HepG2 (cell line): Measurements from ENCODE around the gene FBXO24. TPM values are rescaled to one million over a fixed set of nuclear protein-coding genes. Genes with fewer than 3 reads are reported as not detected.

ENCODE experiments used
- AHDC1 ChIP-seq: sonication (generic); formaldehyde crosslinking; IDR thresholded peaks from 2 replicates; pipeline ENCODE4 v1.5.1; 2020; ENCODE audit warnings: mild to moderate bottlenecking, missing genetic modification reagents, borderline replicate concordance
- ARNT2 ChIP-seq: sonication (generic); formaldehyde crosslinking; IDR thresholded peaks from 2 replicates; pipeline ENCODE4 v1.8.0; 2022; ENCODE audit warnings: mild to moderate bottlenecking, low read depth, missing genetic modification reagents, moderate library complexity
- CBX2 ChIP-seq, 2 experiments: fragments of 200-600 bp in 1 of 2; sonication (generic); formaldehyde crosslinking in 1 of 2; IDR thresholded peaks; 2 replicates each; pipeline versions ENCODE4 v1.7.0 to v1.8.1; 2018 to 2022; ENCODE audit warnings: low read depth in 2 of 2, low read length in 1 of 2, mild to moderate bottlenecking in 1 of 2, missing genetic modification reagents in 1 of 2
- HMGA1 ChIP-seq: sonication (generic); formaldehyde crosslinking; conservative IDR thresholded peaks from 2 replicates; pipeline ENCODE4 v1.4.0; 2020; ENCODE audit warnings: missing genetic modification reagents
- KAT7 ChIP-seq: IDR thresholded peaks from 2 replicates; pipeline ENCODE4 v1.6.1; 2018; ENCODE audit warnings: borderline replicate concordance, missing compliant biosample characterization
- KDM3A ChIP-seq: IDR thresholded peaks from 2 replicates; pipeline ENCODE4 v1.6.1; 2018; ENCODE audit warnings: low read depth, missing compliant biosample characterization
- LBX2 ChIP-seq: sonication (generic); formaldehyde crosslinking; IDR thresholded peaks from 2 replicates; pipeline ENCODE4 v1.5.0; 2020; ENCODE audit warnings: missing genetic modification reagents, mild to moderate bottlenecking, borderline replicate concordance
- MIXL1 ChIP-seq: IDR thresholded peaks from 2 replicates; pipeline ENCODE4 v1.6.1; 2016
- MZF1 ChIP-seq: sonication (generic); formaldehyde crosslinking; IDR thresholded peaks from 2 replicates; pipeline ENCODE4 v1.8.1; 2023; ENCODE audit warnings: mild to moderate bottlenecking, missing genetic modification reagents, borderline replicate concordance
- NR3C1 ChIP-seq: sonication (generic); formaldehyde crosslinking; IDR thresholded peaks from 2 replicates; pipeline ENCODE4 v1.4.0; 2020; ENCODE audit warnings: missing genetic modification reagents
- POLR2AphosphoS2 ChIP-seq: IDR thresholded peaks from 2 replicates; pipeline ENCODE4 v1.6.1; 2011; ENCODE audit warnings: low read depth, low read length, improper control_type of control experiment
- SNRNP70 ChIP-seq: fragments of 200-400 bp; formaldehyde crosslinking; IDR thresholded peaks from 2 replicates; pipeline ENCODE4 v1.6.1; 2017; ENCODE audit warnings: mild to moderate bottlenecking, low read depth, low read length, moderate library complexity
- U2AF2 ChIP-seq: fragments of 200-400 bp; formaldehyde crosslinking; IDR thresholded peaks from 2 replicates; pipeline ENCODE4 v1.6.1; 2017; ENCODE audit warnings: low read depth, mild to moderate bottlenecking, low read length
- ZFP36L1 ChIP-seq: sonication (generic); formaldehyde crosslinking; IDR thresholded peaks from 2 replicates; pipeline ENCODE4 v1.8.0; 2022; ENCODE audit warnings: mild to moderate bottlenecking, missing genetic modification reagents, moderate library complexity
- ZFP82 ChIP-seq: sonication (generic); formaldehyde crosslinking; IDR thresholded peaks from 2 replicates; pipeline ENCODE4 v1.5.1; 2020; ENCODE audit warnings: mild to moderate bottlenecking, missing genetic modification reagents, borderline replicate concordance
- ZNF205 ChIP-seq: IDR thresholded peaks from 2 replicates; pipeline ENCODE4 v1.6.1; 2018; ENCODE audit warnings: missing biosample characterization, missing genetic modification reagents
- ZNF224 ChIP-seq: sonication (generic); formaldehyde crosslinking; IDR thresholded peaks from 2 replicates; pipeline ENCODE4 v1.5.0; 2020; ENCODE audit warnings: mild to moderate bottlenecking, missing genetic modification reagents
- ZNF232 ChIP-seq: sonication (generic); formaldehyde crosslinking; IDR thresholded peaks from 2 replicates; pipeline ENCODE4 v1.4.0; 2020; ENCODE audit warnings: missing genetic modification reagents, borderline replicate concordance
- ZNF296 ChIP-seq: sonication (generic); formaldehyde crosslinking; conservative IDR thresholded peaks from 2 replicates; pipeline ENCODE4 v1.5.0; 2020; ENCODE audit warnings: mild to moderate bottlenecking, missing genetic modification reagents
- ZNF335 ChIP-seq: sonication (generic); formaldehyde crosslinking; IDR thresholded peaks from 2 replicates; pipeline ENCODE4 v1.4.0; 2020; ENCODE audit warnings: missing genetic modification reagents
- ZNF558 ChIP-seq: sonication (generic); formaldehyde crosslinking; IDR thresholded peaks from 2 replicates; pipeline ENCODE4 v1.9.0; 2022; ENCODE audit warnings: mild to moderate bottlenecking, missing genetic modification reagents, borderline replicate concordance
- ZNF709 ChIP-seq: sonication (generic); formaldehyde crosslinking; IDR thresholded peaks from 2 replicates; pipeline ENCODE4 v1.5.0; 2020; ENCODE audit warnings: mild to moderate bottlenecking, missing genetic modification reagents
- ZNF713 ChIP-seq: sonication (generic); formaldehyde crosslinking; IDR thresholded peaks from 2 replicates; pipeline ENCODE4 v1.4.0; 2020; ENCODE audit warnings: mild to moderate bottlenecking, missing genetic modification reagents
- ZNF781 ChIP-seq: sonication (generic); formaldehyde crosslinking; IDR thresholded peaks from 2 replicates; pipeline ENCODE4 v1.5.1; 2020; ENCODE audit warnings: borderline replicate concordance, mild to moderate bottlenecking, missing genetic modification reagents; ENCODE audit errors: not compliant biosample characterization
- ZNF878 ChIP-seq: sonication (generic); formaldehyde crosslinking; IDR thresholded peaks from 2 replicates; pipeline ENCODE4 v1.8.1; 2023; ENCODE audit warnings: mild to moderate bottlenecking, missing genetic modification reagents, moderate library complexity
- polyA plus RNA-seq, 8 experiments: library from polyadenylated mRNA; depleted of rRNA in 3 of 8; stranded (reverse) in 7 of 8; unstranded in 1 of 8; fragments of >200 nt; fragmentation: Illumina TruSeq in 4 of 8; extraction: Trizol in 4 of 8; gene quantifications; 2 replicates each; pipeline versions ENCODE4 v1.2.1 to v1.2.3, GENCODE V29; 2011 to 2016; ENCODE audit warnings: low read depth in 4 of 8, missing spikeins in 1 of 8, mixed read lengths in 1 of 8; ENCODE audit not compliant: insufficient read depth in 1 of 8
- total RNA-seq, 5 experiments: library from RNA; depleted of rRNA; stranded (reverse); fragments of >200 nt; fragmentation: Illumina TruSeq; extraction: Trizol; gene quantifications; 2 replicates each; pipeline ENCODE4 v1.2.3, GENCODE V29; 2016; ENCODE audit warnings: low read depth in 1 of 5
- TF ChIP-seq, protein P1 (sequence below): IDR thresholded peaks from 2 replicates; pipeline ENCODE4 v1.6.1; 2016; ENCODE audit warnings: missing biosample characterization, missing genetic modification reagents, low read depth

FBXO24 gene
- total and polyA plus RNA-seq, 2 of the 13 experiments (the other 11 are each of a cell fraction or from before 2014, with no cell fraction given): 0.20 to 0.55 TPM

DNA sequence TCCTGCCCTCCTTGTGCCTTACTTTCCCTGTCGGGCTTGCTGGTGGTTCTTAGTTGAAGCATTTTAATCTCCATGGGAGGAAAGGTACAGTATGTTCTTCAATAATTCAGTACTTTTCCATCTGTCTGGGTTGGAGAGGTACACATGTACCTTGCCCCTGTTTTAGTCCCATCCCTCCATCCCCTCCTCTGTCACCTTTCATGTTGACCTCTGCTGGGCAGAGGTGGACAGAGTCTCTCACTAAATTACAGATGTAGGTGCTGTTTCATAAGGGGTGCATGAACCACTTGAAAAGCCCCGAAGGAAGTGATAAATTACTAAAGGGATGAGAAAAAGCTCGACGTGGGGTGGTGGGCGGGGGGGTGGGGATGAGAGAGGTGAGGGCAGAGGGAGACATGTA lies 41.7 kb upstream of the FBXO24 start (continued):
- TF ChIP-seq, protein P1, sequence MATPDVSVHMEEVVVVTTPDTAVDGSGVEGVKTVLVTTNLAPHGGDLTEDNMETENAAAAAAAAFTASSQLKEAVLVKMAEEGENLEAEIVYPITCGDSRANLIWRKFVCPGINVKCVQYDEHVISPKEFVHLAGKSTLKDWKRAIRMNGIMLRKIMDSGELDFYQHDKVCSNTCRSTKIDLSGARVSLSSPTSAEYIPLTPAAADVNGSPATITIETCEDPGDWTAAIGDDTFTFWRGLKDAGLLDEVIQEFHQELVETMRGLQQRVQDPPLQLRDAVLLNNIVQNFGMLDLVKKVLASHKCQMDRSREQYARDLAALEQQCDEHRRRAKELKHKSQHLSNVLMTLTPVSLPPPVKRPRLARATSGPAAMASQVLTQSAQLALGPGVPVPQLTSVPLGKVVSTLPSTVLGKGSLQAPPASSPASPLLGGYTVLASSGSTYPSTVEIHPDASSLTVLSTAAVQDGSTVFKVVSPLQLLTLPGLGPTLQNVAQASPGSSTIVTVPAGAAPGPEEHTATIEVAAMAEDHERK (CRISPR knock-in tag): no peak
- TF ChIP-seq U2AF2 (no peak), ZNF232 (CRISPR knock-in tag) (no peak), ZNF709 (CRISPR knock-in tag) (no peak), ZNF878 (CRISPR knock-in tag) (no peak), ZNF713 (CRISPR knock-in tag) (no peak), NR3C1 (CRISPR knock-in tag) (no peak), POLR2AphosphoS2 (no peak), ZNF781 (CRISPR knock-in tag) (no peak), ZNF296 (CRISPR knock-in tag) (no peak), ZFP36L1 (CRISPR knock-in tag) (no peak), MZF1 (no peak), AHDC1 (CRISPR knock-in tag) (no peak), ZNF224 (CRISPR knock-in tag) (no peak), KDM3A (CRISPR knock-in tag) (no peak), ZNF558 (no peak), MIXL1 (peak; percentile 21; the same call in 1 of the 2 replicates), ZNF335 (no peak), SNRNP70 (no peak), ZNF205 (CRISPR knock-in tag) (no peak), LBX2 (no peak), CBX2 (IDR thresholded peaks at IDR 0.05; ENCODE audit: low read depth, low read length) (no peak), CBX2 (CRISPR knock-in tag; IDR thresholded peaks at IDR 0.05; ENCODE audit: low read depth) (no peak), KAT7 (CRISPR knock-in tag) (no peak), HMGA1 (CRISPR knock-in tag) (no peak), ZFP82 (CRISPR knock-in tag) (no peak), ARNT2 (CRISPR knock-in tag) (0 out of 2 replicates have a peak, but pooled peaks have one; percentile 45)
